HCT116 (cell line): ENCODE results near the gene DGCR8. TPM values are rescaled to one million over a fixed set of nuclear protein-coding genes. Genes with fewer than 3 reads are reported as not detected.
A peak's percentile ranks its signal among the peaks of the same experiment; 100 is the strongest.

ENCODE experiments used
- ATAC-seq: fragments of 200-7000 bp; cut with Tn5 transposase; 2 replicates; pipeline ENCODE4 v1.9.1; 2020; ENCODE audit warnings: mild to moderate bottlenecking, moderate library complexity
- BruUV-seq: library from RNA; stranded (reverse); fragments of 400-500 nt; replicated peaks from 2 replicates; lab custom pipeline; 2021; lab: Mats Ljungman, UMichigan
- CTCF ChIA-PET: fragments of 300-600 bp; sonication (Branson Sonifier 250); formaldehyde crosslinking; loops from one replicate; lab custom pipeline; 2021; ENCODE audit warnings: antibody characterized with exemption; lab: Charles Lee
- POLR2A ChIA-PET: fragments of 300-600, 350-600 bp; sonication (Branson Sonifier 250); formaldehyde crosslinking; loops from one replicate; lab custom pipeline; 2021; ENCODE audit warnings: antibody characterized with exemption; lab: Charles Lee
- RAD21 ChIA-PET, 2 experiments: fragments of 300-600 bp; sonication (Branson Sonifier 250); formaldehyde crosslinking; loops; one replicate each; lab custom pipeline; 2023; ENCODE audit warnings: low total read pairs in 2 of 2; ENCODE audit not compliant: uncharacterized antibody in 2 of 2, unreplicated experiment in 2 of 2, low non-redundant PET in 1 of 2; lab: Charles Lee
- DNase-seq: peaks from one replicate; pipeline ENCODE4 v3.0.0-alpha.2; 2010; ENCODE audit warnings: low read depth, low spot score
- H2AFZ ChIP-seq: fragments of 200-600 bp; shearing (Covaris generic), sonication (generic); 2 replicates; pipeline ENCODE4 v1.6.1; 2017; ENCODE audit warnings: low read depth, mixed run types, mixed read lengths, antibody characterized with exemption, low read length; ENCODE audit not compliant: poor library complexity, severe bottlenecking
- H3K27ac ChIP-seq: 2 replicates; pipeline ENCODE4 v1.5.1; 2012; ENCODE audit warnings: low read depth, low read length
- H3K27me3 ChIP-seq: fragments of 200-600 bp; sonication (generic); 2 replicates; pipeline ENCODE4 v1.6.1; 2016; ENCODE audit warnings: mixed run types, low read length, mixed read lengths; ENCODE audit not compliant: insufficient read depth
- H3K36me3 ChIP-seq, 2 experiments: fragments of 200-500 bp in 1 of 2; fragments of 200-600 bp in 1 of 2; sonication (Bioruptor generic) in 1 of 2; sonication (generic) in 1 of 2; 2 replicates each; pipeline versions ENCODE4 v1.5.1 to v1.6.1; 2014 to 2016; ENCODE audit warnings: low read length in 2 of 2, inconsistent platforms in 1 of 2, mixed read lengths in 1 of 2, mixed run types in 1 of 2; ENCODE audit not compliant: insufficient read depth in 2 of 2, control insufficient read depth in 1 of 2
- H3K4me1 ChIP-seq, 2 experiments: fragments of 200-600 bp in 1 of 2; sonication (generic) in 1 of 2; 2 replicates each; pipeline versions ENCODE4 v1.5.1 to v1.6.1; 2012 to 2017; ENCODE audit warnings: low read length in 2 of 2, inconsistent platforms in 1 of 2, mild to moderate bottlenecking in 1 of 2, mixed read lengths in 1 of 2, mixed run types in 1 of 2, moderate library complexity in 1 of 2; ENCODE audit not compliant: insufficient read depth in 2 of 2, control insufficient read depth in 1 of 2
- H3K4me2 ChIP-seq: fragments of 200-600 bp; sonication (generic); 2 replicates; pipeline ENCODE4 v1.6.1; 2017; ENCODE audit warnings: mixed run types, low read length, mixed read lengths
- H3K4me3 ChIP-seq, 2 experiments: fragments of 200-600 bp in 1 of 2; sonication (generic) in 1 of 2; replicated peaks in 1 of 2; 2 replicates each; pipeline ENCODE4 v1.5.1; 2011 to 2016; ENCODE audit warnings: low read length in 2 of 2, control low read depth in 1 of 2, low read depth in 1 of 2, mild to moderate bottlenecking in 1 of 2, mixed read lengths in 1 of 2, mixed run types in 1 of 2
- H3K79me2 ChIP-seq: fragments of 200-600 bp; sonication (generic); 2 replicates; pipeline ENCODE4 v1.6.1; 2017; ENCODE audit warnings: mild to moderate bottlenecking, mixed run types, low read length, moderate library complexity, mixed read lengths; ENCODE audit not compliant: insufficient read depth
- H3K9ac ChIP-seq: fragments of 200-600 bp; sonication (generic); 2 replicates; pipeline ENCODE4 v1.6.1; 2016; ENCODE audit warnings: low read length, mixed read lengths
- H3K9me2 ChIP-seq: fragments of 200-600 bp; sonication (generic), shearing (Covaris generic); 2 replicates; pipeline ENCODE4 v1.6.1; 2017; ENCODE audit warnings: mixed run types, mild to moderate bottlenecking, moderate library complexity; ENCODE audit not compliant: insufficient read depth
- H3K9me3 ChIP-seq, 2 experiments: fragments of 200-500 bp in 1 of 2; fragments of 200-600 bp in 1 of 2; sonication (Bioruptor generic) in 1 of 2; sonication (generic) in 1 of 2; 2 replicates each; pipeline ENCODE4 v1.6.1; 2014 to 2017; ENCODE audit warnings: low read length in 2 of 2, mixed read lengths in 2 of 2, inconsistent platforms in 1 of 2, low read depth in 1 of 2, mild to moderate bottlenecking in 1 of 2, mixed run types in 1 of 2, moderate library complexity in 1 of 2; ENCODE audit not compliant: control insufficient read depth in 1 of 2, insufficient read depth in 1 of 2
- H4K20me1 ChIP-seq: fragments of 200-600 bp; sonication (generic), shearing (Covaris generic); 2 replicates; pipeline ENCODE4 v1.6.1; 2017; ENCODE audit warnings: mixed run types, mild to moderate bottlenecking, moderate library complexity; ENCODE audit not compliant: insufficient read depth
- ATF3 ChIP-seq: IDR thresholded peaks from 2 replicates; pipeline ENCODE4 v1.6.1; 2012
- CBX3 ChIP-seq: IDR thresholded peaks from 2 replicates; pipeline ENCODE4 v1.6.1; 2012; ENCODE audit warnings: low read depth
- EGR1 ChIP-seq: IDR thresholded peaks from 2 replicates; pipeline ENCODE4 v1.6.1; 2012; ENCODE audit warnings: low read depth
- ELF1 ChIP-seq: IDR thresholded peaks from 2 replicates; pipeline ENCODE4 v1.6.1; 2012; ENCODE audit warnings: low read depth, borderline replicate concordance
- EZH2 ChIP-seq: fragments of 200-600 bp; sonication (generic); IDR thresholded peaks from 2 replicates; pipeline ENCODE4 v1.6.1; 2017; ENCODE audit warnings: antibody characterized with exemption, mixed run types
- FOSL1 ChIP-seq: IDR thresholded peaks from 2 replicates; pipeline ENCODE4 v1.6.1; 2012; ENCODE audit warnings: low read depth
- MAX ChIP-seq: IDR thresholded peaks from 2 replicates; pipeline ENCODE4 v1.6.1; 2012
- POLR2A ChIP-seq: IDR thresholded peaks from 2 replicates; pipeline ENCODE4 v1.7.0; 2011; ENCODE audit warnings: borderline replicate concordance; ENCODE audit not compliant: insufficient read depth, insufficient read length; ENCODE audit errors: extremely low read depth
- REST ChIP-seq: IDR thresholded peaks from 2 replicates; pipeline ENCODE4 v1.6.1; 2012; ENCODE audit warnings: low read depth
- SIN3A ChIP-seq: IDR thresholded peaks from 2 replicates; pipeline ENCODE4 v1.6.1; 2012; ENCODE audit warnings: low read depth
- SP1 ChIP-seq: IDR thresholded peaks from 2 replicates; pipeline ENCODE4 v1.6.1; 2012; ENCODE audit warnings: low read depth
- SRF ChIP-seq: IDR thresholded peaks from 2 replicates; pipeline ENCODE4 v1.6.1; 2012; ENCODE audit warnings: low read depth
- ZFX ChIP-seq: fragments of 450-650 bp; IDR thresholded peaks from 2 replicates; pipeline ENCODE4 v1.6.1; 2017
- ZNF274 ChIP-seq: fragments of 200-500 bp; sonication (Bioruptor generic); IDR thresholded peaks from 2 replicates; pipeline ENCODE4 v1.6.1; 2014; ENCODE audit warnings: mild to moderate bottlenecking, low read depth, low read length, inconsistent platforms
- intact Hi-C: fragments of 100-400 bp; cut with micrococcal nuclease; formaldehyde crosslinking; loops from 2 replicates; pipeline ENCODE4 v1.10.0; 2022
- total RNA-seq: library from RNA; stranded (reverse); gene quantifications from one replicate; pipeline ENCODE4 v1.2.1, GENCODE V29; 2021; ENCODE audit not compliant: unreplicated experiment

Gene DGCR8
- total RNA-seq, 1 experiment from 2014 or later, result 43.8 TPM

GRCh38 chr22:20052309-20053259 is 27.5 kb upstream of the DGCR8 start:
- Histone ChIP-seq H2AFZ (no peak overlapping the region), H3K9me3 (no peaks in the 10 kb centered on the region), H3K4me3 (no peak overlapping the region), H3K27ac (no peak overlapping the region), H3K4me1 (no peaks in the 10 kb centered on the region), H3K27me3 (no peaks in the 10 kb centered on the region), H3K4me2 (no peak overlapping the region), H3K79me2 (no peaks in the 10 kb centered on the region), H3K9me2 (no peaks in the 10 kb centered on the region), H4K20me1 (no peaks in the 10 kb centered on the region), H3K9ac (no peak overlapping the region), H3K36me3 (peaks cover 3 to 5% of the 10 kb centered on the region in 2 experiments; a peak in 3 of 4 replicates)
- no TSS peak for BruUV-seq
- ATAC-seq (peak; percentile 70), DNase-seq (no peak)
- RAD21 ChIA-PET, result no interaction called here
- CTCF ChIA-PET, result no interaction called here
- POLR2A ChIA-PET, result no interaction called here
- TF ChIP-seq SIN3A (no peak), SRF (no peak), POLR2A (no peak), EGR1 (no peak)
- intact Hi-C loops, result no loop called here

GRCh38 chr22:20053407-20054033 is 26.5 kb upstream of the DGCR8 start:
- intact Hi-C loops, result no loop called here
- Histone ChIP-seq H3K4me2 (no peak overlapping the region), H3K27me3 (no peaks in the 10 kb centered on the region), H3K4me1 (no peaks in the 10 kb centered on the region), H3K27ac (no peak overlapping the region), H3K36me3 (peaks cover 3% of the 10 kb centered on the region in 2 experiments; a peak in 2 of 4 replicates), H3K9ac (no peak overlapping the region), H3K4me3 (no peak overlapping the region), H3K9me2 (no peaks in the 10 kb centered on the region), H3K9me3 (no peaks in the 10 kb centered on the region), H4K20me1 (no peaks in the 10 kb centered on the region), H3K79me2 (no peaks in the 10 kb centered on the region), H2AFZ (no peak overlapping the region)
- ATAC-seq, result no peak
- BruUV-seq, result no TSS peak
- no peak for DNase-seq
- ChIA-PET CTCF (no interaction called here), POLR2A (no interaction called here), RAD21 (no interaction called here)
- TF ChIP-seq FOSL1 (no peak), CBX3 (no peak), ZFX (no peak), ELF1 (no peak), MAX (no peak), ZNF274 (no peak), SIN3A (no peak), EZH2 (no peak), SP1 (no peak), POLR2A (no peak), REST (no peak), ATF3 (no peak)
